Measurements from ENCODE around the gene RLF. TPM values are rescaled to one million over a fixed set of nuclear protein-coding genes. Genes with fewer than 3 reads are reported as not detected.

The RLF gene
- total RNA-seq, 1 donor from 2014 or later = 12.1 TPM

DNA sequence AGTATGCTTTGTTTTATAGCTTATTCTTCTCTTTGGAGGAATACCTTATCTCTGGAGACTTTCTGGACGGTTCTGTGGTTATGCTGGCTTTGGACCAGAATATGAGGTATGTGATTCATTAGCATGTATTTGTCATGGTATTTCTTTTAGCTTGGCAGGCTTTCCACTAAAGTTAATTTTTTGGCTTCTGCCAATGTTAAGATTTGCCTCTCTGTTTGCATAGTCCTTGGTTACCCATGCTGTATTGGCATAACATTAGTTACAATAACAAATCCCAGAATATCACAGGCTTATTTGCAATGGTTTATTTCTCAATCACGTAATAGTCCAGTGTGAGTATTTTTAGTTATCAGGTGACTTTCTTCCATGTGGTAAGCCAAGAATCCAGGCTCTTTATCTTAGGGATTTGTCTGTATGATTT is 106.6 kb downstream of the RLF start:
- DNase-seq (ENCODE audit: low read depth) = peak; percentile 88
- TF ChIP-seq, protein P1, sequence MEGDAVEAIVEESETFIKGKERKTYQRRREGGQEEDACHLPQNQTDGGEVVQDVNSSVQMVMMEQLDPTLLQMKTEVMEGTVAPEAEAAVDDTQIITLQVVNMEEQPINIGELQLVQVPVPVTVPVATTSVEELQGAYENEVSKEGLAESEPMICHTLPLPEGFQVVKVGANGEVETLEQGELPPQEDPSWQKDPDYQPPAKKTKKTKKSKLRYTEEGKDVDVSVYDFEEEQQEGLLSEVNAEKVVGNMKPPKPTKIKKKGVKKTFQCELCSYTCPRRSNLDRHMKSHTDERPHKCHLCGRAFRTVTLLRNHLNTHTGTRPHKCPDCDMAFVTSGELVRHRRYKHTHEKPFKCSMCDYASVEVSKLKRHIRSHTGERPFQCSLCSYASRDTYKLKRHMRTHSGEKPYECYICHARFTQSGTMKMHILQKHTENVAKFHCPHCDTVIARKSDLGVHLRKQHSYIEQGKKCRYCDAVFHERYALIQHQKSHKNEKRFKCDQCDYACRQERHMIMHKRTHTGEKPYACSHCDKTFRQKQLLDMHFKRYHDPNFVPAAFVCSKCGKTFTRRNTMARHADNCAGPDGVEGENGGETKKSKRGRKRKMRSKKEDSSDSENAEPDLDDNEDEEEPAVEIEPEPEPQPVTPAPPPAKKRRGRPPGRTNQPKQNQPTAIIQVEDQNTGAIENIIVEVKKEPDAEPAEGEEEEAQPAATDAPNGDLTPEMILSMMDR (conservative IDR thresholded peaks at IDR 0.05; ENCODE audit: low read depth, low read length) = no peak
- H3K4me3 ChIP-seq (ENCODE audit: low read depth, low read length) = no peak overlapping the region

DNA sequence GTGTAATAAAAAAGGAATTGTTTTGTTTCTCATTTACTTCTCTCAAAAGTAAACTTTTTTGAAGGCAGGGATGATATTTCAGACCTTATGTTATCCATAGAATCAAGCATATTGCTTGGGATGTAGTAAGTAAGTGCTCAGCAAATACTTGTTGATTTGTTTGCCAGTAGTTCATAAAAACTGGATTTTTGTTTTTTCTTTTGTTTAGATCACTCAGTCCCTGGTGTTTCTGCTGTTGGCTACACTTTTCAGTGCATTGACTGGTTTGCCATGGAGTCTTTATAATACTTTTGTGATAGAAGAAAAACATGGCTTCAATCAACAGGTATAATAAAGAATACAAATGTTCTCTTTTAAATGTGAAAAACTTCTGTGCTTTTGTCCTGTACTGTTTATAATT is 107.0 kb downstream of the RLF start:
- TF ChIP-seq, protein P1 (conservative IDR thresholded peaks at IDR 0.05; ENCODE audit: low read depth, low read length) = no peak
- DNase-seq (ENCODE audit: low read depth) = no peak
- no peak overlapping the region for H3K4me3 ChIP-seq (ENCODE audit: low read depth, low read length)

DNA sequence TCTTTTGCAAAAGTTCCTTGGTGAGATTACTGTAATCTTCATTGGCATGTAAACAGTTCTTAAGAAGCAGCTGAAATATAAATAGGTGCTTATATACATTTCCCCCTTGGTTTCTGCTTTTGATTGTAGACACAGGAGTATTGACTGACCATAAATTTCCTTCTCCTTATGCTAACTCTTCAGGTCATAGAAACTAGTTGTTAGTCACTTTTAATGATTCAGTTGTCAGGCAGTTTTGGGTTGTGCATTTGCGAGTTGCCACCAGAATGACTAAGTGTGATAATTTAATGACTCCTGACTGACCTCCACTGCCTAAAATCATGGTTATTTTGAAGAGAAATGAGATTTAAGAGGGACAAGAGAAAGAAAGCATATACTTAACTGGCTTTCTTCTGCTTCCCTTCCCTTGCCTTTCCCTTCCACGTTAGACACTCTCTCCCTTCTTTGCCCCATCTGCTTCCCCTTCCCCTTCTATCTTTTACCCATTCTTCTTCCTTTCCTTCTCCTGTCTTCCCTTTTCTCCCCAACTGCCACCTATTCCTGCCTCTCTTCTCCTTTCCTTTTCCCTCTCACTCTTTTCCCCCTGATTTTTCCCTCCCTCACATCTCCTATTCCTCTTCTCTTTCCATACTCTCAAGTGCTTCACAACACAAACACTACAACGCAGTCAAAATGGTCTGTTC is 109.1 kb downstream of the RLF start:
- DNase-seq (ENCODE audit: low read depth) = peak; percentile 44
- H3K4me3 ChIP-seq (ENCODE audit: low read depth, low read length) = no peak overlapping the region
- TF ChIP-seq, protein P1 (conservative IDR thresholded peaks at IDR 0.05; ENCODE audit: low read depth, low read length) = no peak

DNA sequence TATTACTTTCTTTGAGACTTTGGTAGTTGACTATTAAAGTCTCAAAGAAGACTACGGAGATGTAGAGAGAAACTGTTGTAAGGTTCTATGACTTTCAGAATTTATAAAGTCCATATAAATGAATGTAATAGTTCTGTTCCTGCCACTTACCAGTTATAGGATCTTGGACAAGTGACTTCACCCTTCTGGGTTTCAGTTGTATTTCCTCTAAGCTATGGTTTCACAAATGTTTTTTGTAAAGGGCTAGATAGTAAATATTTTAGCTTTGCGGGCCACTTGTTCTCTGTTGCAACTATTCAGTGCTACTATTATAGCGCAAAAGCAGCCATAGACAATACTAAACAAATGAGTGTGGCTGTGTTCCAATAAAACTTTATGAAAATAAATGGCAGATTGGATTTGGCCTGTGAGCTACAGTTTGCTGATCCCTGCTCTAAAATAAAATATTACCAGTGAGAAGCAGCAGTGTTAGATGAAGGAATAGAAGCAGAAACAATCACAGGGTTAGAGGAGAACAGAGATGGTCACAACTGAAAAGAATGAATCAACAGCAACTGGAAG is 111.5 kb downstream of the RLF start:
- TF ChIP-seq, protein P1 (conservative IDR thresholded peaks at IDR 0.05; ENCODE audit: low read depth, low read length) = no peak
- no peak overlapping the region for H3K4me3 ChIP-seq (ENCODE audit: low read depth, low read length)
- no peak for DNase-seq (ENCODE audit: low read depth)

DNA sequence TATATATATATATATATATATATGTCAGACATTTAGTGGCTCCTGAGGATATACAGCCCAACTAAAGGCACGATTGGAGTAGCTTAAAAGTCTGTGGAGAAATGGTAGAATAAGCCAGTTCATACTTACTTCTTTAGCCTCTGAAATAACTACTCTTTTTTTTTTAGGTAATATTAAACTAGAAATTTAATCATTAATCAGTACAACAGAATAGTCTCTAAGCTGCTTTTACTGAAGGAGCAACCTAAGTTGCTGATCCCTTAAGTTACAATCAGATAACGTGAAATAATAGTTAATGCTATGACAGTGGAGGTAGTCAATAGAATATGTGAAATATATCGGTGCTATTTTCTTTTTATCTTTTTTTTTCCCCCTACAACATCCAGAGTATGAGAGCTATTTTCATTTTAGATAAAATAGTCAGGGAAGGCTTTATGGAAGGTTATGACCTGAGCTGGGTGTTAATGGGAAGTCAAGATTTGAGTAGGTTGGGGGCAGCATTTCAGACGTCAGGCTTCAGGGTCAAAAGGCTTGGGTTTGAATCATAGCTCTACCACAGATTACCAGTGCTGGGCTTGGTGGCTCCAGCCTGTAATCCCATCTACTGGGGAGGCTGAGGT is 112.5 kb downstream of the RLF start:
- DNase-seq (ENCODE audit: low read depth) = no peak

DNA sequence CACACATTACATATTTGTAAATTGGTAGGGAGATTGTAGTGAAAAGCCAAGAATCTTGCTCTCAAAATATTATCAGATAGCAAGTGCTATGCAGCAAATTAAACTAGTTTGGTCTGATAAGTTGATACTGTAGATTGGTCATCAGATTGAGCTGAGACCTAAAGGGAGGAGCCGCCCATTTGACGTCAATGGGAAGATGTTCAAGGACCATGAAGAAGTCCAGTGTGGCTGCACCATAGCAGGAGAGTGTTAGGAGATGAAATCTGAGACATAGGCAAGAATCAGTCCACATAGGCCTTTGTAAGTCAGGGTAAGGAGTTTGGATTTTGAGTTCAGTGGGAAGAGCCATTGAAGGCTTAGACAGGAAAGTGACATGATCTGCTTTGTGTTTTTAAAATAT is 113.1 kb downstream of the RLF start:
- no peak overlapping the region for H3K4me3 ChIP-seq (ENCODE audit: low read depth, low read length)
- TF ChIP-seq, protein P1 (conservative IDR thresholded peaks at IDR 0.05; ENCODE audit: low read depth, low read length) = no peak
- DNase-seq (ENCODE audit: low read depth) = no peak

More for the DNA sequence above, 112.5 kb downstream of the RLF start:
- H3K4me3 ChIP-seq (ENCODE audit: low read depth, low read length) = no peak overlapping the region
- TF ChIP-seq, protein P1 (conservative IDR thresholded peaks at IDR 0.05; ENCODE audit: low read depth, low read length) = no peak

Measured in epithelial cell of proximal tubule (primary cell).